Measurements from ENCODE around the gene MTR. TPM values are rescaled to one million over a fixed set of nuclear protein-coding genes. Genes with fewer than 3 reads are reported as not detected.
A peak's percentile ranks its signal among the peaks of the same experiment; 100 is the strongest.

Gene MTR
- 10 to 100 TPM in 3 of 4 donors, 1 to 10 TPM in 1; 9.6 to 33.0 (median 24.8) TPM for total RNA-seq

- Histone ChIP-seq H3K27me3 (no peaks in the 10 kb centered on the region), H3K4me1 (peaks cover 0 to 13% (median 0%) of the 10 kb centered on the region in 4 donors), H3K36me3 (no peaks in the 10 kb centered on the region), H3K4me3 (peak within 1 kb of the TSS; percentile 73 to 92 (median 84)), H3K27ac (peak within 1 kb of the TSS; percentile 81 to 97 (median 92)), H3K9me3 (no peaks in the 10 kb centered on the region)
- TF ChIP-seq POLR2A (IDR thresholded peaks at IDR 0.05) (peak; percentile 73 to 84), CTCF (IDR thresholded peaks at IDR 0.05) (no peak)
- peak; percentile 98 to 99 (median 99) for DNase-seq
These were observed at the start of gene MTR for GRCh38 chr1:236795035-236795756. Gene MTR, plus strand, starts transcription at chr1:236795292. Its CDS starts 412 bp downstream, at chr1:236795704.

- Histone ChIP-seq H3K36me3 (no peaks in the 10 kb centered on the region), H3K4me3 (no peak overlapping the region), H3K9me3 (no peaks in the 10 kb centered on the region), H3K27me3 (no peaks in the 10 kb centered on the region), H3K27ac (no peak overlapping the region), H3K4me1 (no peaks in the 10 kb centered on the region)
- DNase-seq, result no peak
- TF ChIP-seq CTCF (IDR thresholded peaks at IDR 0.05), result no peak
- TF ChIP-seq POLR2A (IDR thresholded peaks at IDR 0.05), result no peak
These were observed 48.3 kb upstream of the MTR start for GRCh38 chr1:236746785-236747184.

GRCh38 chr1:236747311-236747985 is 47.6 kb upstream of the MTR start:
- Histone ChIP-seq H3K4me3 (no peak overlapping the region), H3K27me3 (no peaks in the 10 kb centered on the region), H3K27ac (no peak overlapping the region), H3K36me3 (no peaks in the 10 kb centered on the region), H3K9me3 (no peaks in the 10 kb centered on the region), H3K4me1 (no peaks in the 10 kb centered on the region)
- no peak for DNase-seq
- no peak for TF ChIP-seq CTCF (IDR thresholded peaks at IDR 0.05)
- TF ChIP-seq POLR2A (IDR thresholded peaks at IDR 0.05), result no peak

- Histone ChIP-seq H3K36me3 (no peaks in the 10 kb centered on the region), H3K27ac (no peak overlapping the region), H3K4me1 (no peaks in the 10 kb centered on the region), H3K4me3 (no peak overlapping the region), H3K9me3 (no peaks in the 10 kb centered on the region), H3K27me3 (no peaks in the 10 kb centered on the region)
- DNase-seq, result no peak
- no peak for TF ChIP-seq POLR2A (IDR thresholded peaks at IDR 0.05)
- TF ChIP-seq CTCF (IDR thresholded peaks at IDR 0.05), result no peak
These were observed 46.7 kb upstream of the MTR start for GRCh38 chr1:236748268-236748870.

GRCh38 chr1:236750928-236751327 is 44.2 kb upstream of the MTR start:
- Histone ChIP-seq H3K27me3 (no peaks in the 10 kb centered on the region), H3K4me1 (no peaks in the 10 kb centered on the region), H3K4me3 (no peak overlapping the region), H3K9me3 (no peaks in the 10 kb centered on the region), H3K27ac (no peak overlapping the region), H3K36me3 (no peaks in the 10 kb centered on the region)
- no peak for TF ChIP-seq CTCF (IDR thresholded peaks at IDR 0.05)
- TF ChIP-seq POLR2A (IDR thresholded peaks at IDR 0.05), result no peak
- DNase-seq, result no peak

Measured in Peyer's patch (tissue), 4 donors.